GM12865 (cell line): ENCODE data around the gene SNX20.
A peak's percentile ranks its signal among the peaks of the same experiment; 100 is the strongest.

Experiments
- DNase-seq: peaks from one replicate; pipeline ENCODE4 v3.0.0; 2010; ENCODE audit warnings: low read depth
- H3K4me3 ChIP-seq: 2 replicates; pipeline ENCODE4 v1.5.1; 2011; ENCODE audit warnings: mild to moderate bottlenecking, low read depth, low read length, control low read depth
- CTCF ChIP-seq: IDR thresholded peaks from 2 replicates; pipeline ENCODE4 v1.5.1; 2011; ENCODE audit warnings: low read length, control low read depth, low read depth, inconsistent platforms; ENCODE audit not compliant: insufficient read depth; ENCODE audit errors: missing control alignments

The SNX20 gene

GRCh38 chr16:50666658-50667496, 14.2 kb downstream of the SNX20 start:
- TF ChIP-seq CTCF, result no peak
- DNase-seq, result peak; percentile 82
- H3K4me3 ChIP-seq, result no peak overlapping the region

- peak; percentile 66 for DNase-seq
- H3K4me3 ChIP-seq, result peak overlapping the region; percentile 12; the same call in 1 of the 2 replicates
Observed at GRCh38 chr16:50665128-50665878, 15.8 kb downstream of the SNX20 start.

GRCh38 chr16:50664270-50664669, 16.8 kb downstream of the SNX20 start:
- no peak overlapping the region for H3K4me3 ChIP-seq
- no peak for DNase-seq
- TF ChIP-seq CTCF, result no peak

More at GRCh38 chr16:50665128-50665878, 15.8 kb downstream of the SNX20 start:
- TF ChIP-seq CTCF, result peak; percentile 78

- no peak for DNase-seq
- TF ChIP-seq CTCF, result no peak
- H3K4me3 ChIP-seq, result no peak overlapping the region
Observed at GRCh38 chr16:50662306-50662940, 18.7 kb downstream of the SNX20 start.

GRCh38 chr16:50659806-50660205, 21.3 kb downstream of the SNX20 start:
- no peak for DNase-seq
- no peak overlapping the region for H3K4me3 ChIP-seq

GRCh38 chr16:50657241-50657640, 23.9 kb downstream of the SNX20 start:
- H3K4me3 ChIP-seq, result no peak overlapping the region
- TF ChIP-seq CTCF, result no peak
- no peak for DNase-seq

More at GRCh38 chr16:50659806-50660205, 21.3 kb downstream of the SNX20 start:
- no peak for TF ChIP-seq CTCF
